ENCODE measurements around the gene ZBTB21. TPM values are rescaled to one million over a fixed set of nuclear protein-coding genes. Genes with fewer than 3 reads are reported as not detected.

The ZBTB21 gene
- total and polyA plus RNA-seq, 10 donors = 1.9 to 21.7 (median 14.0) TPM

DNA sequence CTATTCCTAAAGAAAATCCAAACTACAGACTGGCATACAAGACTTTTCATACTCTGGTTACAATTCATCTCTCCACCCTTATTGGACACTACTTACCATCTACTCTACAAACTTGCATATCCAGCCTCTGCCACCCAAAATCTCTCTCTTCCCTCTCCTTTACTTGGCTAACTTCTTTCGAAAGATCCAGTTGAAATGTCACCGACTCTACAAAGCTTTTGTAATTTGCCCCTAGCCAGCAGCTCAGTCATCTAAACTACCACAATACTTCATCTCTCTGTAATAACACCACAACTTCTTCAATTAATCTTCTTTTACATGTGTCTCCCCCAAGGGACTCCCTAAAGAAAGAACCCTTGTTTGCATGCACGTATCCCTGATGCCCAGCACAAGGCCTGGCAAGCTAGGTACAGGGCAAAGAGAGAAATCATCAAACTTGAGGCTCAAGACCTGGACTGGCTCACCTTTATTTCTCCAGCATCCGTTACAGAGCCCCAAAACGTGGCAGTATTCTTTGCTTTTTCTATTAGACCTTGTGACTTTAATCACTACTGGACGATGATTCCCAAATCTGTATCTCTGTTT is 2.7 kb downstream of the ZBTB21 start:
- TF ChIP-seq POLR2AphosphoS5 (IDR thresholded peaks at IDR 0.05) (no peak), POLR2A (IDR thresholded peaks at IDR 0.05) (no peak)
- TF ChIP-seq, protein P1, sequence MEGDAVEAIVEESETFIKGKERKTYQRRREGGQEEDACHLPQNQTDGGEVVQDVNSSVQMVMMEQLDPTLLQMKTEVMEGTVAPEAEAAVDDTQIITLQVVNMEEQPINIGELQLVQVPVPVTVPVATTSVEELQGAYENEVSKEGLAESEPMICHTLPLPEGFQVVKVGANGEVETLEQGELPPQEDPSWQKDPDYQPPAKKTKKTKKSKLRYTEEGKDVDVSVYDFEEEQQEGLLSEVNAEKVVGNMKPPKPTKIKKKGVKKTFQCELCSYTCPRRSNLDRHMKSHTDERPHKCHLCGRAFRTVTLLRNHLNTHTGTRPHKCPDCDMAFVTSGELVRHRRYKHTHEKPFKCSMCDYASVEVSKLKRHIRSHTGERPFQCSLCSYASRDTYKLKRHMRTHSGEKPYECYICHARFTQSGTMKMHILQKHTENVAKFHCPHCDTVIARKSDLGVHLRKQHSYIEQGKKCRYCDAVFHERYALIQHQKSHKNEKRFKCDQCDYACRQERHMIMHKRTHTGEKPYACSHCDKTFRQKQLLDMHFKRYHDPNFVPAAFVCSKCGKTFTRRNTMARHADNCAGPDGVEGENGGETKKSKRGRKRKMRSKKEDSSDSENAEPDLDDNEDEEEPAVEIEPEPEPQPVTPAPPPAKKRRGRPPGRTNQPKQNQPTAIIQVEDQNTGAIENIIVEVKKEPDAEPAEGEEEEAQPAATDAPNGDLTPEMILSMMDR (IDR thresholded peaks at IDR 0.05 in 8 of 11, conservative IDR thresholded peaks at IDR 0.05 in 3 of 11) = no peak
- H3K4me1 ChIP-seq = peaks cover 5 to 45% (median 30%) of the 10 kb centered on the region in 6 donors
- H3K27me3 ChIP-seq (replicated peaks in 1 of 7) = peaks cover 0 to 9% (median 0%) of the 10 kb centered on the region in 7 donors
- WGBS, 5 donors = 81 to 88% (median 82%) methylated on average over 6 of the region's 6 CpGs
- intact Hi-C loops (cut with DNase I; ENCODE audit: low total_unique reads) = loop anchor here (5.0 to 10.0 kb wide), 2 partner anchors 53 to 110 kb away; partner anchors contain the start of gene C2CD2
- DNase-seq = no peak
- H3K4me3 ChIP-seq = no peak overlapping the region
- peak overlapping the region in 1 of 8 donors; percentile 19 for H3K27ac ChIP-seq
- peaks cover 0 to 7% (median 2%) of the 10 kb centered on the region in 6 donors for H3K36me3 ChIP-seq
- H3K9me3 ChIP-seq = no peaks in the 10 kb centered on the region

DNA sequence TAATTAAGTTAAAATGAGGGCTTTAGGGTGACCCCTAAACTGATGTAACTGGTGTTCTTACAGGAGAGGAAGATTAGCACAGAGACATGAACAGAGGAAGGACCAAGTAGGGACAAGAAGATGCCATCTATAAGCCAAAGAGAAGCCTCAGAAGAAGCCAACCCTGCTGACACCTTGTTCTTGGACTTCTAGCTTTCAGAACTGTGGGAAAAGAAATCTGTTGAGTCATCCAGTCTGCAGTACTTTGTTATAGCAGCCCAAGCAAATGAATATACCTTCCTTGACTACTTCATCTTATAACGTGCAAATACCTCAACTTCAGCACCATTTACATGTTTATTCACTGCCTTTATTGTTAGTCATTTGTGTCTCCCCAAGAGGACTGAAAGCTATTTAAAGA is 3.4 kb downstream of the ZBTB21 start:
- H3K9me3 ChIP-seq = no peaks in the 10 kb centered on the region
- WGBS, 5 donors = 82 to 93% (median 92%) methylated on average over 1 of the region's 1 CpG
- H3K4me1 ChIP-seq = peaks cover 5 to 45% (median 29%) of the 10 kb centered on the region in 6 donors
- no peak for DNase-seq
- intact Hi-C loops (cut with DNase I; ENCODE audit: low total_unique reads) = loop anchor here (5.0 to 10.0 kb wide), 2 partner anchors 52 to 111 kb away; partner anchors contain the start of gene C2CD2
- peaks cover 0 to 9% (median 0%) of the 10 kb centered on the region in 7 donors for H3K27me3 ChIP-seq (replicated peaks in 1 of 7)
- no peak for TF ChIP-seq POLR2A (IDR thresholded peaks at IDR 0.05)
- TF ChIP-seq, protein P1 (IDR thresholded peaks at IDR 0.05 in 8 of 11, conservative IDR thresholded peaks at IDR 0.05 in 3 of 11) = no peak
- TF ChIP-seq POLR2AphosphoS5 (IDR thresholded peaks at IDR 0.05) = no peak
- peaks cover 0 to 14% (median 2%) of the 10 kb centered on the region in 6 donors for H3K36me3 ChIP-seq
- no peak overlapping the region for H3K4me3 ChIP-seq
- no peak overlapping the region for H3K27ac ChIP-seq

DNA sequence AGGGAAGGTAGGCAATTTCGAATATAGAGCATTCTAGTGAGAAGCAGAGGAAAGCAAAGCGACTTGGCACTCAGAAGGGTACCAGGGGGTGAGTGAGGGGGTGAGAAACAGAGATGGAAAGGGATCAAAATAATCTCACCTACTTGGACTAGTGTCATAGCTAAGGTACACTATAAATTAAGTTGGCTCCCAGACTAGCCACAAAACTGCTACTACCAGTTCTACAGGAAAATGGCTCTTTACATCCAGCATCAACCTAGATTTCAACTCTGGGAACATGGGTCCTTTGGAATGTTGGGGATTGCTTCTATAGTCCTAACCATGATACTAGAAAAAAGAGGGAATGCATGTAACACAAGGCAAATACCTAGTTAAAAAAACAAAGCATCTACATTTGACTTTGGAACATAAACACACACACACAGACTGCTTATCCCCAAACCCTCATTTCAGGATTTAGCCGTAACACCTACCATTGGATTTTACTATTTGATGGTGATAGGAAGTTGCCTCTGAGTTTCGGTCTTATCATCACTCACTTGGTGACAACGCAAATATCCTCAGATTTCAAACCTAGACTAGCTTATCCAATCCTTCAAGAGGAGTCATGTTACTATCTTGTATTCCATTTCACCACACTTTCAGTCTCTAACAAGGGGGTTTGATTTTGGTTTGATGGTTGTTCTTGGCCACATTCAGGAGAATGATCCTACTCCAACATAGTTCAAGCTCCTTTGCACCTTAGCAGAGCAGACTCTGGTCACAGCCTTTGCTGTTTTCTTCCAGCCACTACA is 5.6 kb downstream of the ZBTB21 start:
- no peaks in the 10 kb centered on the region for H3K27me3 ChIP-seq (replicated peaks in 1 of 7)
- H3K36me3 ChIP-seq = peaks cover 0 to 36% (median 4%) of the 10 kb centered on the region in 6 donors
- no peak overlapping the region for H3K27ac ChIP-seq
- DNase-seq = no peak
- TF ChIP-seq, protein P1 (IDR thresholded peaks at IDR 0.05 in 8 of 11, conservative IDR thresholded peaks at IDR 0.05 in 3 of 11) = no peak
- TF ChIP-seq POLR2A (IDR thresholded peaks at IDR 0.05) (no peak), POLR2AphosphoS5 (IDR thresholded peaks at IDR 0.05) (no peak)
- H3K9me3 ChIP-seq = no peaks in the 10 kb centered on the region
- no peak overlapping the region for H3K4me3 ChIP-seq
- WGBS, 5 donors = 94 to 97% (median 96%) methylated on average over 5 of the region's 5 CpGs
- intact Hi-C loops (cut with DNase I; ENCODE audit: low total_unique reads) = loop anchor here (5.0 to 10.0 kb wide), 2 partner anchors 50 to 113 kb away; partner anchors contain the start of gene C2CD2
- H3K4me1 ChIP-seq = peaks cover 0 to 34% (median 21%) of the 10 kb centered on the region in 6 donors

DNA sequence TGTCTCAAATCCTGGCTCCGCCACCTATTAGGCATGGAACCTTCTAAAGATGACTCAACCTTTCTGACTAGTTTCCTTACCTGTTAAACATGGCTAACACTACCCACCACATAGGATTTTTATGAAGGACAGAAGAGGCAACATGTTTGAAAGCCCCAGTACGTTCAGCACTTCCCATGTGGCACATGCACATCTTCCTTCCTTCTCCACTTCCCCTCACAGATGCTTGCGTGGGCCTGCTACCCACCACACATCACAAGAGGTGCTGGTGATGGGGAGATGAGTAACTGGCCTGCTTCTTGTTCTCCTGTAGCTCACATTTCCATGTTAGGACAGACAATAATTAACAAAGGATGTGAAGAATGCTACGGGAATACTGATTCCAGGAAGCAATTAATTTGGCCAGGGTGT is 7.1 kb downstream of the ZBTB21 start:
- Histone ChIP-seq H3K36me3 (peaks cover 0 to 45% (median 4%) of the 10 kb centered on the region in 6 donors), H3K27ac (no peak overlapping the region), H3K27me3 (replicated peaks in 1 of 7) (no peaks in the 10 kb centered on the region), H3K4me3 (no peak overlapping the region), H3K4me1 (peaks cover 0 to 20% (median 12%) of the 10 kb centered on the region in 6 donors), H3K9me3 (no peaks in the 10 kb centered on the region)
- TF ChIP-seq POLR2AphosphoS5 (IDR thresholded peaks at IDR 0.05) = no peak
- TF ChIP-seq, protein P1 (IDR thresholded peaks at IDR 0.05 in 8 of 11, conservative IDR thresholded peaks at IDR 0.05 in 3 of 11) = no peak
- no peak for TF ChIP-seq POLR2A (IDR thresholded peaks at IDR 0.05)
- 48 to 59% (median 52%) methylated on average over 4 of the region's 4 CpGs for WGBS, 5 donors
- intact Hi-C loops (cut with DNase I; ENCODE audit: low total_unique reads) = loop anchor here (10.0 kb wide), 1 partner anchor 48 kb away; the partner anchor contains the start of gene C2CD2
- no peak for DNase-seq

All from spleen (tissue), 11 donors.